ENCODE measurements around the gene FADS3.

DNA sequence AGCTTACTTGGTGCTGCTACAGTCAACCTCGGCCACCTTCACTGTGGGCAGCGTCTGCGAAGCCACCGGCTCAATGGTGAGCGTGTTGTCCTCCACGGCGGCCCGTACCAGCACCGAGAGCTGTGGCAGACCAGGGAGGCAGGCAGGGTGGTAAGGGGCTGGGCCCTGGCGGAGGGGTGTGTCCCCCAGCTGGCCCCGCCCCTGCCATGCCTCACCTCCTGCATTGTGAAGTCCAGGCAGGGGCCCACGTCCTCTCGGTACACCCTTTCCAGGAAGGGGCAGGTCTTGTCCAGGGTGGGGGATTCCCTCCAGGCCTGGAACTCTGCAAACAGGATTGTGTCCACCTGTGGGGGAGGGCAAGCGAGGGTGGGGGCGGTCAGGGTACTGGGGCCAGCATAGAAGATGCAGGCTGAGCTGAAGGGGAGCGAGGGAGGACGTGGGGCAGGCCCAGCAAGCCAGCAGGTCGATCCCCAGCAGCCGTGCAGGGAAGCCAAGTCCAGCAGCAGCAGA, 13.2 kb upstream of the FADS3 start:
- TF ChIP-seq SAFB2 (IDR thresholded peaks at IDR 0.05; ENCODE audit: borderline replicate concordance, low read depth, low read length, severe bottlenecking) (no peak), E2F5 (CRISPR knock-in tag; IDR thresholded peaks at IDR 0.05) (no peak), JUN (IDR thresholded peaks at IDR 0.05; ENCODE audit: borderline replicate concordance, low read depth, low read length) (no peak), JUN (CRISPR knock-in tag; IDR thresholded peaks at IDR 0.05; ENCODE audit: borderline replicate concordance) (no peak), PPARD (CRISPR knock-in tag; IDR thresholded peaks at IDR 0.05) (no peak), MAFK (IDR thresholded peaks at IDR 0.05; ENCODE audit: low read length) (no peak), NR2C2 (CRISPR knock-in tag; IDR thresholded peaks at IDR 0.05) (no peak), NR2C2 (tag; IDR thresholded peaks at IDR 0.05) (no peak), BHLHE40 (IDR thresholded peaks at IDR 0.05; ENCODE audit: low read length) (no peak), CBX8 (IDR thresholded peaks at IDR 0.05; ENCODE audit: borderline replicate concordance, extremely low read depth, low read depth, low read length, poor library complexity, severe bottlenecking) (no peak), CREB1 (IDR thresholded peaks at IDR 0.05) (no peak), CREB1 (CRISPR knock-in tag; IDR thresholded peaks at IDR 0.05) (no peak), HMG20B (CRISPR knock-in tag; IDR thresholded peaks at IDR 0.05) (no peak)
- TF ChIP-seq, protein P1, sequence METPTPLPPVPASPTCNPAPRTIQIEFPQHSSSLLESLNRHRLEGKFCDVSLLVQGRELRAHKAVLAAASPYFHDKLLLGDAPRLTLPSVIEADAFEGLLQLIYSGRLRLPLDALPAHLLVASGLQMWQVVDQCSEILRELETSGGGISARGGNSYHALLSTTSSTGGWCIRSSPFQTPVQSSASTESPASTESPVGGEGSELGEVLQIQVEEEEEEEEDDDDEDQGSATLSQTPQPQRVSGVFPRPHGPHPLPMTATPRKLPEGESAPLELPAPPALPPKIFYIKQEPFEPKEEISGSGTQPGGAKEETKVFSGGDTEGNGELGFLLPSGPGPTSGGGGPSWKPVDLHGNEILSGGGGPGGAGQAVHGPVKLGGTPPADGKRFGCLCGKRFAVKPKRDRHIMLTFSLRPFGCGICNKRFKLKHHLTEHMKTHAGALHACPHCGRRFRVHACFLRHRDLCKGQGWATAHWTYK (CRISPR knock-in tag; IDR thresholded peaks at IDR 0.05) = no peak
- TF ChIP-seq, protein P2, sequence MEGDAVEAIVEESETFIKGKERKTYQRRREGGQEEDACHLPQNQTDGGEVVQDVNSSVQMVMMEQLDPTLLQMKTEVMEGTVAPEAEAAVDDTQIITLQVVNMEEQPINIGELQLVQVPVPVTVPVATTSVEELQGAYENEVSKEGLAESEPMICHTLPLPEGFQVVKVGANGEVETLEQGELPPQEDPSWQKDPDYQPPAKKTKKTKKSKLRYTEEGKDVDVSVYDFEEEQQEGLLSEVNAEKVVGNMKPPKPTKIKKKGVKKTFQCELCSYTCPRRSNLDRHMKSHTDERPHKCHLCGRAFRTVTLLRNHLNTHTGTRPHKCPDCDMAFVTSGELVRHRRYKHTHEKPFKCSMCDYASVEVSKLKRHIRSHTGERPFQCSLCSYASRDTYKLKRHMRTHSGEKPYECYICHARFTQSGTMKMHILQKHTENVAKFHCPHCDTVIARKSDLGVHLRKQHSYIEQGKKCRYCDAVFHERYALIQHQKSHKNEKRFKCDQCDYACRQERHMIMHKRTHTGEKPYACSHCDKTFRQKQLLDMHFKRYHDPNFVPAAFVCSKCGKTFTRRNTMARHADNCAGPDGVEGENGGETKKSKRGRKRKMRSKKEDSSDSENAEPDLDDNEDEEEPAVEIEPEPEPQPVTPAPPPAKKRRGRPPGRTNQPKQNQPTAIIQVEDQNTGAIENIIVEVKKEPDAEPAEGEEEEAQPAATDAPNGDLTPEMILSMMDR (IDR thresholded peaks at IDR 0.05 in 2 of 3, conservative IDR thresholded peaks at IDR 0.05 in 1 of 3; ENCODE audit: insufficient read depth in 2 of 3, low read depth in 1 of 3, low read length in 3 of 3) = no peak

Data from K562 (cell line).